Measurements from ENCODE around the gene TBC1D30.

The TBC1D30 gene

DNA sequence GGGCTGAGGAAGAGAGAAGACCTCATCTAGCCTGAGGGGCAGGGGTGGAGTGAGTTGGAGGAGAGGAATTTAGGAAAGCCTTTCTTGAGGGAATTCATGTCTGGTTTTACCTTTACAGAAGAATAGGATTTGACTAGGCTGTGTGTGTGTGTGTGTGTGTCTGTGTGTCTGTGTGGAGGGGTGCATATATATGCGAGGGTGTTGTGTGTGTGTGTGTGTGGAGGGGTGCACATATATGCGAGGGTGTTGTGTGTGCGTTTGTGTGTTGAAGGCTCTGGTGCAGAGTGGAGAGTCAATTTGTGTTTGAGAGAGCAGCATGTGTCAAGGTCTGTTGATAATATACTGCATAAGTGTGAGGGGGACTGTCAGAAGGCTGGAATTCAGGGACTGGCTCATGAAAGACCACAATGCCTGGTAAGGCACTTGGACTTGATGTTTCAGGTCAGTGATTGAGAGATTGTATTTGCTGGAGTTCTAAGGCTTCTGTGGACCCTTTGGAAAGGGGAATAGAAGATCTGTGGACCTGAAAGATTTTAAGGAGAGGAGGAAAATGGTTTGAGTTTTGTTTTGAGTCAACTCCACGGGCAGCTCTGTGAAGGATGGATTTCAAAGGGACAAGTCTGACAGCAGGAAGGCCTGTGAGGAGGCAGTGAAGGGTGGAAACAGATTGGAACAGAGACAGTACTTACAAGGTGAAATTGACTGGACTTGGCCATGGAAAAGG is 34.6 kb downstream of the TBC1D30 start:
- no peak overlapping the region for H3K4me3 ChIP-seq (ENCODE audit: low read depth, low read length)
- DNase-seq (ENCODE audit: low read depth), result no peak
- TF ChIP-seq, protein P1, sequence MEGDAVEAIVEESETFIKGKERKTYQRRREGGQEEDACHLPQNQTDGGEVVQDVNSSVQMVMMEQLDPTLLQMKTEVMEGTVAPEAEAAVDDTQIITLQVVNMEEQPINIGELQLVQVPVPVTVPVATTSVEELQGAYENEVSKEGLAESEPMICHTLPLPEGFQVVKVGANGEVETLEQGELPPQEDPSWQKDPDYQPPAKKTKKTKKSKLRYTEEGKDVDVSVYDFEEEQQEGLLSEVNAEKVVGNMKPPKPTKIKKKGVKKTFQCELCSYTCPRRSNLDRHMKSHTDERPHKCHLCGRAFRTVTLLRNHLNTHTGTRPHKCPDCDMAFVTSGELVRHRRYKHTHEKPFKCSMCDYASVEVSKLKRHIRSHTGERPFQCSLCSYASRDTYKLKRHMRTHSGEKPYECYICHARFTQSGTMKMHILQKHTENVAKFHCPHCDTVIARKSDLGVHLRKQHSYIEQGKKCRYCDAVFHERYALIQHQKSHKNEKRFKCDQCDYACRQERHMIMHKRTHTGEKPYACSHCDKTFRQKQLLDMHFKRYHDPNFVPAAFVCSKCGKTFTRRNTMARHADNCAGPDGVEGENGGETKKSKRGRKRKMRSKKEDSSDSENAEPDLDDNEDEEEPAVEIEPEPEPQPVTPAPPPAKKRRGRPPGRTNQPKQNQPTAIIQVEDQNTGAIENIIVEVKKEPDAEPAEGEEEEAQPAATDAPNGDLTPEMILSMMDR (IDR thresholded peaks at IDR 0.05; ENCODE audit: low read depth, low read length, missing control alignments), result no peak

DNA sequence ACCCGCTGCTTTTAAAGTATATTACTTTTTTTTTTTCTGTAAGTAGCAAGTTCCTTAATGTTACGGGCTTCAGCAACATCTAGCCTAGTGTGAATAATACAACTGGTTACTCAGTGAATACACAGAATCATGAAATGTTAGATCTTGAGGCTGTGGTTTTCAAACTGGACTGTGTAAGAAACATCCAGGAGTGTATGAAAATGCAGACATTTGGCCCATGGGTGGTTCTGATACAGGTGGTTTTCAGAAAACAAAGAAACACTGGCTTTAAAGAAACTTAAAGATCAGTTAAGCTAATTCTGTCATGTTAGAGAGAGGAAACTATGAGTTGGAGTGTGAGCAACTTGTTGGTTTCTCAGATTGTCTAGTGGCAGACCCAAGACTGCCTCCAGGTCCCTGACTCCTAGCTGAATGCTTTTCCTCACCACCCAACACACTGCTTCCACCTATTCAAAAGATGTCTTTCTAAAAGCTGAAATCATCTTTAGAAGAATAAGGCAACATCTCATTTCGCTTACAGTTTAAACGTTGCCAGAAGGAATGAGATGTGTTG is 36.1 kb downstream of the TBC1D30 start:
- no peak overlapping the region for H3K4me3 ChIP-seq (ENCODE audit: low read depth, low read length)
- TF ChIP-seq, protein P1 (IDR thresholded peaks at IDR 0.05; ENCODE audit: low read depth, low read length, missing control alignments), result no peak
- no peak for DNase-seq (ENCODE audit: low read depth)

DNA sequence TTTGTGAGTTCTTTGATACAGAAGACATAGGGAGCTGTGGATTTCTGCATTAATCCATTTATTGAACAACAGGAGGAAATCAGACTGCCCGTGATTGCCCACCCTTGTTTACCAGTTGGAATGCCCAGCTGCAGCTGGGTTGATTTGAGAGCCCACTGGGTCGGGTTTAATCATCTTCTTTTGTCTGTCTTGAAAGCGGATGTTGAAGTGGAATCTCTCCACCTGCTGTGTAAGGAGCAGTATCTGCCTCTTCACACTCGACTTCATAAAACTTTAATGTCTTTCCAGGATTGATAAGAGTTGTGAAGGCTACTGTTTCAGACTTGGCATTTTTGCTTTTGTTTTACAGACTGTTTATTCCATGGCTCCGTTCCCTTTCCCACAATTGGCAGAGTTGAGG is 39.9 kb downstream of the TBC1D30 start:
- TF ChIP-seq, protein P1 (IDR thresholded peaks at IDR 0.05; ENCODE audit: low read depth, low read length, missing control alignments), result no peak
- H3K4me3 ChIP-seq (ENCODE audit: low read depth, low read length), result no peak overlapping the region
- no peak for DNase-seq (ENCODE audit: low read depth)

DNA sequence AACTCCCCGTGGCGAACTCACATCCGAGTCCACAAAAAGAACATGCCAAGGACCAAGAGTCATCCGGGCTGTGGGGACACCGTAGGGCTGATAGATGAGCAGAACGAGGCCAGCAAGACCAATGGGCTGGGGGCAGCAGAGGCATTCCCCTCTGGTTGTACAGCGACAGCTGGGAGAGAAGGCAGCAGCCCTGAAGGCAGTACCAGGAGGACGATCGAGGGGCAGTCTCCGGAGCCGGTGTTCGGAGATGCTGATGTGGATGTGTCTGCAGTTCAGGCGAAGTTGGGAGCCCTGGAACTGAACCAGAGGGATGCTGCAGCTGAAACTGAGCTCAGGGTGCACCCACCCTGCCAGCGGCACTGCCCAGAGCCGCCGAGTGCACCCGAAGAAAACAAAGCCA is 50.7 kb downstream of the TBC1D30 start:
- TF ChIP-seq, protein P1 (IDR thresholded peaks at IDR 0.05; ENCODE audit: low read depth, low read length, missing control alignments), result no peak
- DNase-seq (ENCODE audit: low read depth), result no peak
- H3K4me3 ChIP-seq (ENCODE audit: low read depth, low read length), result no peak overlapping the region

DNA sequence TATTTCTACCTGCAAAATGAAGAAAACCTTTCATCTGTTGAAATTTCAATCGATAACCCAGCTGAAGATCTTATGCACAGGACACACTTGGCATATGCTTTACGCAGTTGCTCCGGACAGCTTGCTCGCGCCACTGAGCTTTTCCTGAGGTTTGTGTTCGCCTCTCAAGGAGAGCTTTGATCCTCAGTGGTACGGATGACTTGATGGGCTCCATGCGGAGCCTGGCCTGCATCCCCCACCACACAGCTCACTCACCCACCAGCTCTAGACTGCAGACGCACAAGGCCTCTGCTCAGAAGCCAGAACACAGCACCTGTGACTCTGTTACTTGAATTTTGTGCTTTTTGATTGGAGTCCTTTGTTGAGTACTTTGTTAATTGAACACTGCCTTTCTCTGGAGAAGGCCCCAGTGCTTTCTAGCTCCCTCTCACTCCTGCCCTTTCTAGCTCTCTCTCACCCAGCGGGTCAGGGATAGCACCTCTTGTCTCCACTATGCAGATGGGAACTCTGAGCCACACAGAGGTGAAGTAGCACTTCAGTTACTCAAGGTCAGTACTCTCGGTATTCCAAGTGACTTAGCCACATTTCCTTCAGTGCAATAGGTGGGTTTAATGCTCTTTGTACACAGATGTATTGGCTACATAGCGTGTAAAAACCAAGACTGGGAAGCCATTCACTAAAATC is 52.1 kb downstream of the TBC1D30 start:
- no peak for DNase-seq (ENCODE audit: low read depth)
- TF ChIP-seq, protein P1 (IDR thresholded peaks at IDR 0.05; ENCODE audit: low read depth, low read length, missing control alignments), result no peak
- no peak overlapping the region for H3K4me3 ChIP-seq (ENCODE audit: low read depth, low read length)

DNA sequence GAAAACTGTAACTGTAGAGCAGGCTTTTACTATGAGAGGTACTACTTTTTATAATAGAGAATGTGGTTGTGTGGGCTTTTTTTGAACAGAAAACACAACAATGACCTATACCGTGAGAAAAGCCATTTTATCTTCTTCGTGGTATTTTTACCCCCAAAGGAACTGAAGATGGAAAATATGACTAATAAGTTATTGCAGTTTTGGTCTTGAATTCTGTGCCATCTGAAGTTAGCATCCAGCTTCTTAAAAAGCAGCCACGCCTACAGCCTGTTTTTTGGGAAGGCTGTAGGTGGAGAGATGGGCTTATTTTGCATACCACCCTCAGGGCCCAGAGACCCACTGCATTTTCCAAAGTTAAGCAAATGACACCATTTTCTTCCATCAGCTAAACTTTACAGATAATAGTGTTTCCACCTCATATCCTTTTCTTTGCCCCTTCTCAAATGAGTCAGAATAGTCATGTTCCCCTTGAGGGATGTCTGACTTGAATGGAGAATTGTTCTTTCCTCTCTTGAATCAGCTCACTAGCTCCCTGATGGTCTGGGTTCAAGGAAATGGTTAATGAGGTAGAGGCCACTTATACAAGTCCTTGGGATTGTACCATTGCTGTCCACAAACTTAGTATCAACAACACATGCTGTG is 53.0 kb downstream of the TBC1D30 start:
- TF ChIP-seq, protein P1 (IDR thresholded peaks at IDR 0.05; ENCODE audit: low read depth, low read length, missing control alignments), result no peak

More for the DNA sequence above, 53.0 kb downstream of the TBC1D30 start:
- peak; percentile 55 for DNase-seq (ENCODE audit: low read depth)
- no peak overlapping the region for H3K4me3 ChIP-seq (ENCODE audit: low read depth, low read length)

Data from GM12864 (cell line).